ENCODE measurements around the gene LAG3. TPM values are rescaled to one million over a fixed set of nuclear protein-coding genes. Genes with fewer than 3 reads are reported as not detected.
A peak's percentile ranks its signal among the peaks of the same experiment; 100 is the strongest.

Gene LAG3
- polyA plus RNA-seq, 3 donors from 2014 or later: 1.3 to 8.3 (median 1.6) TPM

- DNase-seq: no peak
- Mint-ChIP-seq H3K4me1 (peaks cover 10 to 13% of the 10 kb centered on the region in 2 donors), H3K27ac (peak overlapping the region in 3 of 6 donors; percentile 75 to 84 (median 80)), H3K4me3 (peak overlapping the region in 4 of 5 donors; percentile 20 to 73 (median 26)), H3K9me3 (no peaks in the 10 kb centered on the region), H3K27me3 (ENCODE audit: low read depth in 3 of 3) (peaks cover 9 to 17% (median 10%) of the 10 kb centered on the region in 3 donors), H3K36me3 (no peaks in the 10 kb centered on the region)
Measured at GRCh38 chr12:6771509-6772330, 600 bp upstream of the LAG3 start.

- peak overlapping the region in 2 of 5 donors; percentile 26 to 73 for H3K4me3 Mint-ChIP-seq
- H3K9me3 Mint-ChIP-seq: no peaks in the 10 kb centered on the region
- H3K27ac Mint-ChIP-seq: peak overlapping the region in 2 of 6 donors; percentile 70 to 76
- DNase-seq: no peak
- H3K36me3 Mint-ChIP-seq: no peaks in the 10 kb centered on the region
- H3K27me3 Mint-ChIP-seq (ENCODE audit: low read depth in 3 of 3): peaks cover 6 to 17% (median 8%) of the 10 kb centered on the region in 3 donors
- peaks cover 0 to 6% of the 10 kb centered on the region in 2 donors for H3K4me1 Mint-ChIP-seq
Measured at GRCh38 chr12:6772726-6773589, 638 bp downstream of the LAG3 start.

GRCh38 chr12:6773590-6774351 lies 1.5 kb downstream of the LAG3 start:
- Mint-ChIP-seq H3K27ac (peak overlapping the region in 2 of 6 donors; percentile 93 to 96), H3K9me3 (no peaks in the 10 kb centered on the region), H3K4me3 (peak overlapping the region in 1 of 5 donors; percentile 90), H3K4me1 (peaks cover 6 to 11% of the 10 kb centered on the region in 2 donors), H3K36me3 (no peaks in the 10 kb centered on the region), H3K27me3 (ENCODE audit: low read depth in 3 of 3) (peaks cover 9 to 15% (median 13%) of the 10 kb centered on the region in 3 donors)
- DNase-seq: no peak

- Mint-ChIP-seq H3K27ac (peak overlapping the region in 5 of 6 donors; percentile 28 to 96 (median 78)), H3K9me3 (no peaks in the 10 kb centered on the region), H3K4me3 (peak overlapping the region; percentile 40 to 90 (median 45)), H3K27me3 (ENCODE audit: low read depth in 3 of 3) (peaks cover 8 to 17% (median 12%) of the 10 kb centered on the region in 3 donors), H3K4me1 (peaks cover 11 to 14% of the 10 kb centered on the region in 2 donors), H3K36me3 (no peaks in the 10 kb centered on the region)
- peak in 1 of 3 donors; percentile 76 for DNase-seq
Measured at GRCh38 chr12:6774499-6775062, 2.3 kb downstream of the LAG3 start.

- H3K4me1 Mint-ChIP-seq: peaks cover 11 to 14% of the 10 kb centered on the region in 2 donors
- H3K9me3 Mint-ChIP-seq: no peaks in the 10 kb centered on the region
- H3K4me3 Mint-ChIP-seq: peak overlapping the region in 2 of 5 donors; percentile 40 to 90
- H3K27ac Mint-ChIP-seq: peak overlapping the region in 4 of 6 donors; percentile 67 to 96 (median 86)
- no peaks in the 10 kb centered on the region for H3K36me3 Mint-ChIP-seq
- no peak for DNase-seq
- peaks cover 8 to 16% (median 12%) of the 10 kb centered on the region in 3 donors for H3K27me3 Mint-ChIP-seq (ENCODE audit: low read depth in 3 of 3)
Measured at GRCh38 chr12:6775185-6776174, 3.2 kb downstream of the LAG3 start.

GRCh38 chr12:6777386-6777785 lies 5.1 kb downstream of the LAG3 start:
- H3K27ac Mint-ChIP-seq: no peak overlapping the region
- no peaks in the 10 kb centered on the region for H3K36me3 Mint-ChIP-seq
- peak overlapping the region in 1 of 5 donors; percentile 4 for H3K4me3 Mint-ChIP-seq
- H3K9me3 Mint-ChIP-seq: no peaks in the 10 kb centered on the region
- H3K27me3 Mint-ChIP-seq (ENCODE audit: low read depth in 3 of 3): peaks cover 7 to 14% (median 9%) of the 10 kb centered on the region in 3 donors
- DNase-seq: no peak
- peaks cover 11 to 14% of the 10 kb centered on the region in 2 donors for H3K4me1 Mint-ChIP-seq

GRCh38 chr12:6778217-6778573 lies 5.9 kb downstream of the LAG3 start:
- Mint-ChIP-seq H3K4me1 (peaks cover 11 to 14% of the 10 kb centered on the region in 2 donors), H3K4me3 (peak overlapping the region; percentile 79 to 88 (median 81)), H3K27me3 (ENCODE audit: low read depth in 3 of 3) (peaks cover 7 to 13% (median 9%) of the 10 kb centered on the region in 3 donors)

GRCh38 chr12:6778574-6779550 lies 6.5 kb downstream of the LAG3 start:
- Mint-ChIP-seq H3K36me3 (no peaks in the 10 kb centered on the region), H3K4me1 (peaks cover 11 to 14% of the 10 kb centered on the region in 2 donors), H3K27ac (peak overlapping the region in 5 of 6 donors; percentile 9 to 72 (median 65)), H3K4me3 (peak overlapping the region; percentile 79 to 88 (median 81)), H3K9me3 (no peaks in the 10 kb centered on the region), H3K27me3 (ENCODE audit: low read depth in 3 of 3) (peaks cover 7 to 11% (median 9%) of the 10 kb centered on the region in 3 donors)
- peak; percentile 82 to 87 (median 84) for DNase-seq

More at GRCh38 chr12:6778217-6778573, 5.9 kb downstream of the LAG3 start:
- peak overlapping the region in 2 of 6 donors; percentile 9 to 72 for H3K27ac Mint-ChIP-seq
- no peak for DNase-seq
- H3K36me3 Mint-ChIP-seq: no peaks in the 10 kb centered on the region
- H3K9me3 Mint-ChIP-seq: no peaks in the 10 kb centered on the region

- Mint-ChIP-seq H3K27ac (no peak overlapping the region), H3K36me3 (no peaks in the 10 kb centered on the region), H3K27me3 (ENCODE audit: low read depth in 3 of 3) (peaks cover 7 to 9% (median 8%) of the 10 kb centered on the region in 3 donors), H3K4me1 (peaks cover 10 to 11% of the 10 kb centered on the region in 2 donors), H3K4me3 (no peak overlapping the region), H3K9me3 (no peaks in the 10 kb centered on the region)
- no peak for DNase-seq
Measured at GRCh38 chr12:6779708-6780432, 7.5 kb downstream of the LAG3 start.

GRCh38 chr12:6780573-6780972 lies 8.3 kb downstream of the LAG3 start:
- Mint-ChIP-seq H3K9me3 (no peaks in the 10 kb centered on the region), H3K27ac (no peak overlapping the region), H3K4me3 (no peak overlapping the region), H3K27me3 (ENCODE audit: low read depth in 3 of 3) (peaks cover 7 to 9% (median 7%) of the 10 kb centered on the region in 3 donors), H3K36me3 (no peaks in the 10 kb centered on the region), H3K4me1 (peaks cover 8 to 11% of the 10 kb centered on the region in 2 donors)
- no peak for DNase-seq

Data from immature natural killer cell (primary cell).